H1 (cell line): ENCODE data around the gene KLHL29. TPM values are rescaled to one million over a fixed set of nuclear protein-coding genes. Genes with fewer than 3 reads are reported as not detected.

Source experiments
- CTCF ChIA-PET: fragments of 300-600 bp; sonication (Branson Sonifier 250); formaldehyde crosslinking; loops from one replicate; lab custom pipeline; 2021; ENCODE audit not compliant: partially characterized antibody; lab: Charles Lee
- POLR2A ChIA-PET: fragments of 300-600 bp; sonication (Branson Sonifier 250); formaldehyde crosslinking; loops from one replicate; lab custom pipeline; 2021; ENCODE audit warnings: inconsistent platforms; ENCODE audit not compliant: partially characterized antibody; lab: Charles Lee
- DNase-seq, 2 experiments: peaks; one replicate each; pipeline versions ENCODE4 v3.0.0 to v3.0.0-alpha.2; 2010 to 2022; ENCODE audit warnings: low spot score in 2 of 2, low read depth in 1 of 2, mixed read lengths in 1 of 2
- FAIRE-seq: peaks from 2 replicates; lab custom pipeline; 2011; peaks lifted over from hg19 to GRCh38; lab: Jason Lieb, UNC
- H2AFZ ChIP-seq: 2 replicates; pipeline ENCODE4 v1.8.1; 2012; ENCODE audit warnings: low read length, inconsistent platforms
- H2AK5ac ChIP-seq: 2 replicates; pipeline ENCODE4 v1.6.1; 2013; ENCODE audit warnings: low read depth, low read length
- H2BK120ac ChIP-seq: replicated peaks from 2 replicates; pipeline ENCODE3; 2013; ENCODE audit warnings: low read depth, low read length, inconsistent platforms
- H2BK12ac ChIP-seq: 2 replicates; pipeline ENCODE4 v1.6.1; 2013; ENCODE audit warnings: low read depth, low read length
- H2BK15ac ChIP-seq: 2 replicates; pipeline ENCODE4 v1.6.1; 2013; ENCODE audit warnings: low read length
- H2BK20ac ChIP-seq: 2 replicates; pipeline ENCODE4 v1.6.1; 2013; ENCODE audit warnings: low read length
- H2BK5ac ChIP-seq: 2 replicates; pipeline ENCODE4 v1.6.1; 2013; ENCODE audit warnings: low read depth, low read length
- H3K14ac ChIP-seq: 2 replicates; pipeline ENCODE4 v1.6.1; 2013; ENCODE audit warnings: inconsistent platforms; ENCODE audit not compliant: insufficient read length
- H3K18ac ChIP-seq: 2 replicates; pipeline ENCODE4 v1.6.1; 2013; ENCODE audit warnings: low read length; ENCODE audit errors: extremely low read depth
- H3K23ac ChIP-seq: 2 replicates; pipeline ENCODE4 v1.6.1; 2013; ENCODE audit warnings: inconsistent platforms; ENCODE audit not compliant: insufficient read length
- H3K23me2 ChIP-seq: 2 replicates; pipeline ENCODE4 v1.6.1; 2013; ENCODE audit warnings: low read depth, low read length
- H3K27ac ChIP-seq: 2 replicates; pipeline ENCODE4 v1.6.1; 2011; ENCODE audit warnings: low read depth, low read length, inconsistent platforms
- H3K27me3 ChIP-seq, 4 experiments: replicated peaks in 1 of 4; 1 replicate in 1 of 4; 2 replicates in 3 of 4; pipeline versions ENCODE4 v1.6.1 to v1.8.1; 2011 to 2013; ENCODE audit warnings: low read length in 3 of 4, mild to moderate bottlenecking in 3 of 4, inconsistent platforms in 2 of 4, mixed read lengths in 2 of 4, moderate library complexity in 1 of 4; ENCODE audit not compliant: control insufficient read depth in 3 of 4, insufficient read depth in 3 of 4; ENCODE audit errors: extremely low read depth in 1 of 4
- H3K36me3 ChIP-seq, 4 experiments: 2 replicates each; pipeline versions ENCODE4 v1.6.1 to v1.8.1; 2011 to 2013; ENCODE audit warnings: mild to moderate bottlenecking in 4 of 4, low read length in 3 of 4, moderate library complexity in 2 of 4, control low read depth in 1 of 4, inconsistent platforms in 1 of 4; ENCODE audit not compliant: insufficient read depth in 4 of 4, control insufficient read depth in 2 of 4
- H3K4ac ChIP-seq: replicated peaks from 2 replicates; pipeline ENCODE3; 2013; ENCODE audit warnings: low read length, low read depth, mixed read lengths, inconsistent platforms; ENCODE audit not compliant: insufficient read length
- H3K4me1 ChIP-seq, 4 experiments: replicated peaks in 1 of 4; 1 replicate in 1 of 4; 2 replicates in 3 of 4; pipeline versions ENCODE4 v1.6.1 to v1.8.1; 2011 to 2013; ENCODE audit warnings: low read length in 3 of 4, inconsistent platforms in 2 of 4, mixed read lengths in 1 of 4; ENCODE audit not compliant: insufficient read depth in 4 of 4, control insufficient read depth in 3 of 4
- H3K4me2 ChIP-seq, 2 experiments: 2 replicates each; pipeline versions ENCODE4 v1.6.1 to v1.8.1; 2011 to 2013; ENCODE audit warnings: low read depth in 2 of 2, low read length in 2 of 2, control low read depth in 1 of 2, inconsistent platforms in 1 of 2, mild to moderate bottlenecking in 1 of 2; ENCODE audit not compliant: insufficient read depth in 1 of 2
- H3K4me3 ChIP-seq, 4 experiments: fragments of 200-600, 300-600 bp in 1 of 4; sonication (generic), shearing (Covaris generic), sonication (Bioruptor Twin) in 1 of 4; 2 replicates each; pipeline versions ENCODE4 v1.5.1 to v1.8.1; 2011 to 2016; ENCODE audit warnings: low read length in 4 of 4, low read depth in 3 of 4, control low read depth in 2 of 4, inconsistent platforms in 2 of 4, mild to moderate bottlenecking in 2 of 4, mixed read lengths in 1 of 4, moderate library complexity in 1 of 4; ENCODE audit not compliant: insufficient read depth in 2 of 4; ENCODE audit errors: extremely low read depth in 1 of 4
- H3K56ac ChIP-seq: replicated peaks from 2 replicates; pipeline ENCODE3; 2013; ENCODE audit warnings: low read depth, mild to moderate bottlenecking, mixed read lengths, low read length, inconsistent platforms; ENCODE audit not compliant: insufficient read length
- H3K79me1 ChIP-seq: 2 replicates; pipeline ENCODE4 v1.6.1; 2013; ENCODE audit warnings: low read depth, low read length, control low read depth
- H3K79me2 ChIP-seq, 2 experiments: 2 replicates each; pipeline versions ENCODE4 v1.6.1 to v1.8.1; 2012 to 2013; ENCODE audit warnings: low read length in 2 of 2, mild to moderate bottlenecking in 2 of 2, inconsistent platforms in 1 of 2; ENCODE audit not compliant: insufficient read depth in 2 of 2, control insufficient read depth in 1 of 2
- H3K9ac ChIP-seq, 4 experiments: replicated peaks in 1 of 4; 1 replicate in 1 of 4; 2 replicates in 3 of 4; pipeline versions ENCODE4 v1.6.1 to v1.8.1; 2011 to 2013; ENCODE audit warnings: low read depth in 3 of 4, low read length in 3 of 4, control low read depth in 2 of 4, mild to moderate bottlenecking in 2 of 4, moderate library complexity in 2 of 4, inconsistent platforms in 1 of 4; ENCODE audit errors: extremely low read depth in 1 of 4
- H3K9me3 ChIP-seq, 2 experiments: 2 replicates each; pipeline versions ENCODE4 v1.6.1 to v1.8.1; 2012 to 2013; ENCODE audit warnings: mild to moderate bottlenecking in 2 of 2, moderate library complexity in 2 of 2, control low read depth in 1 of 2, inconsistent platforms in 1 of 2, low read depth in 1 of 2, low read length in 1 of 2, mixed read lengths in 1 of 2; ENCODE audit not compliant: insufficient read depth in 2 of 2
- H4K20me1 ChIP-seq, 2 experiments: replicated peaks in 1 of 2; 2 replicates each; pipeline versions ENCODE3 to v1.8.1; 2011 to 2013; ENCODE audit warnings: inconsistent platforms in 2 of 2, low read length in 2 of 2, mild to moderate bottlenecking in 1 of 2; ENCODE audit not compliant: insufficient read depth in 2 of 2, control insufficient read depth in 1 of 2
- H4K5ac ChIP-seq: 2 replicates; pipeline ENCODE4 v1.6.1; 2013; ENCODE audit warnings: low read length, low read depth, mixed read lengths, inconsistent platforms; ENCODE audit not compliant: insufficient read length
- H4K8ac ChIP-seq: 2 replicates; pipeline ENCODE4 v1.8.0; 2013; ENCODE audit warnings: mild to moderate bottlenecking, moderate library complexity, low read length, inconsistent platforms; ENCODE audit not compliant: insufficient read depth; ENCODE audit errors: extremely low read depth
- H4K91ac ChIP-seq: replicated peaks from 2 replicates; pipeline ENCODE3; 2013; ENCODE audit warnings: low read length, mixed read lengths, inconsistent platforms; ENCODE audit not compliant: insufficient read length
- HDAC2 ChIP-seq, 2 experiments: fragments of 300-600 bp in 1 of 2; sonication (generic) in 1 of 2; IDR thresholded peaks; 2 replicates each; pipeline ENCODE4 v1.6.1; 2011 to 2012; ENCODE audit warnings: low read depth in 2 of 2, low read length in 2 of 2, mild to moderate bottlenecking in 2 of 2, moderate library complexity in 2 of 2, borderline replicate concordance in 1 of 2, inconsistent platforms in 1 of 2
- JUN ChIP-seq: IDR thresholded peaks from 2 replicates; pipeline ENCODE4 v1.6.1; 2011; ENCODE audit warnings: low read depth, mild to moderate bottlenecking, improper control_type of control experiment, low read length
- RAD21 ChIP-seq, 2 experiments: IDR thresholded peaks in 1 of 2; conservative IDR thresholded peaks in 1 of 2; 2 replicates each; pipeline ENCODE4 v1.6.1; 2011; ENCODE audit warnings: low read depth in 2 of 2, low read length in 2 of 2, improper control_type of control experiment in 1 of 2, inconsistent platforms in 1 of 2, mild to moderate bottlenecking in 1 of 2, moderate library complexity in 1 of 2
- RBBP5 ChIP-seq: IDR thresholded peaks from 2 replicates; pipeline ENCODE4 v1.7.1; 2012; ENCODE audit warnings: low read depth, mild to moderate bottlenecking, inconsistent platforms, low read length, moderate library complexity, borderline replicate concordance
- WGBS, 2 experiments: shearing (Covaris generic) in 1 of 2; methylation state at CpG; one replicate each; pipeline versions ENCODE4 v1.1.6 to v1.1.7; 2013 to 2015; ENCODE audit warnings: low lambda C conversion rate in 2 of 2, mixed read lengths in 2 of 2, inconsistent platforms in 1 of 2, low coverage in 1 of 2, missing lambda C conversion rate in 1 of 2; ENCODE audit not compliant: insufficient replicate concordance in 2 of 2, insufficient coverage in 1 of 2, insufficient read length in 1 of 2; ENCODE audit errors: extremely low coverage in 1 of 2, missing lambda C conversion rate in 1 of 2; 5-methylcytosine and 5-hydroxymethylcytosine counted together
- polyA plus RNA-seq, 7 experiments: library from polyadenylated mRNA; depleted of rRNA in 3 of 7; stranded (reverse) in 5 of 7; unstranded in 2 of 7; fragments of >200 nt in 5 of 7; fragments of 200-250 nt in 2 of 7; gene quantifications; 1 replicate in 5 of 7; 2 replicates in 1 of 7; 4 replicates in 1 of 7; pipeline versions ENCODE4 v1.2.1 to v1.2.3, GENCODE V29; 2011 to 2013; ENCODE audit warnings: missing spikeins in 2 of 7, mixed read lengths in 2 of 7
- total RNA-seq: library from RNA; stranded (reverse); fragmentation: NEBNext Ultra II Directional; extraction: Animal tissue kit (Norgen Biotek cat#: 25700); gene quantifications from 2 replicates; pipeline ENCODE4 v1.2.1, GENCODE V29; 2021
- TF ChIP-seq, protein P1 (sequence below), 3 experiments: IDR thresholded peaks; 1 replicate in 2 of 3; 2 replicates in 1 of 3; pipeline versions ENCODE4 v1.5.1 to v1.6.1; 2011; ENCODE audit warnings: low read length in 3 of 3, mild to moderate bottlenecking in 3 of 3, inconsistent platforms in 2 of 3, low read depth in 1 of 3, moderate library complexity in 1 of 3; ENCODE audit not compliant: insufficient read depth in 1 of 3; ENCODE audit errors: control extremely low read depth in 1 of 3

The KLHL29 gene
- total and polyA plus RNA-seq, 2 of the 8 experiments (the other 6 are each of a cell fraction or from before 2014, with no cell fraction given): 1.1 to 4.7 TPM

DNA sequence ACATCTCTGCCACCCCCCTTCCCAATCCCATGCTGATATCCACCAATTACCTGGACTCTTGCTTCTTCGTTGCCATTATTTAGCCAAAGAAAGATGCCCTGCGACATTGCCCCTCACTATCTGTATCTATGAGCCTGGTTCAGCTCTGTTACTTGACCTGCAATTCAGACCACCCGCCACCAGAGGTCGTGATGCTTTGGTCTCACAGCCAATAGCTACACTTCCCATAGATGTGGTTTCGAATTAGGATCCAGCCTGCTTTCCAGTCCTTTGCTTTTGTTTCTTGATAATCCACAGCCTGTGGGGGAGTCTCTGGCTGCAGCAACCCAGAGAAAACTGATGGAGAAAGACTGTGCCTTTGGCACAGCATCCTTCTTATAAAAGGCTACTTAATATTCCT, 239.4 kb downstream of the KLHL29 start:
- Histone ChIP-seq H3K27ac (no peak overlapping the region), H3K36me3 (no peaks in the 10 kb centered on the region), H4K91ac (no peak overlapping the region), H3K4me2 (no peak overlapping the region), H2BK120ac (no peak overlapping the region), H4K8ac (no peak overlapping the region), H3K27me3 (no peaks in the 10 kb centered on the region; a peak in 1 of 7 replicates), H3K56ac (no peak overlapping the region), H2BK5ac (no peak overlapping the region), H3K4me3 (no peak overlapping the region)
- FAIRE-seq: peak; percentile 19
- TF ChIP-seq, protein P1, sequence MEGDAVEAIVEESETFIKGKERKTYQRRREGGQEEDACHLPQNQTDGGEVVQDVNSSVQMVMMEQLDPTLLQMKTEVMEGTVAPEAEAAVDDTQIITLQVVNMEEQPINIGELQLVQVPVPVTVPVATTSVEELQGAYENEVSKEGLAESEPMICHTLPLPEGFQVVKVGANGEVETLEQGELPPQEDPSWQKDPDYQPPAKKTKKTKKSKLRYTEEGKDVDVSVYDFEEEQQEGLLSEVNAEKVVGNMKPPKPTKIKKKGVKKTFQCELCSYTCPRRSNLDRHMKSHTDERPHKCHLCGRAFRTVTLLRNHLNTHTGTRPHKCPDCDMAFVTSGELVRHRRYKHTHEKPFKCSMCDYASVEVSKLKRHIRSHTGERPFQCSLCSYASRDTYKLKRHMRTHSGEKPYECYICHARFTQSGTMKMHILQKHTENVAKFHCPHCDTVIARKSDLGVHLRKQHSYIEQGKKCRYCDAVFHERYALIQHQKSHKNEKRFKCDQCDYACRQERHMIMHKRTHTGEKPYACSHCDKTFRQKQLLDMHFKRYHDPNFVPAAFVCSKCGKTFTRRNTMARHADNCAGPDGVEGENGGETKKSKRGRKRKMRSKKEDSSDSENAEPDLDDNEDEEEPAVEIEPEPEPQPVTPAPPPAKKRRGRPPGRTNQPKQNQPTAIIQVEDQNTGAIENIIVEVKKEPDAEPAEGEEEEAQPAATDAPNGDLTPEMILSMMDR (IDR thresholded peaks at IDR 0.05; ENCODE audit: control extremely low read depth in 1 of 3, insufficient read depth in 1 of 3, low read depth in 1 of 3, low read length in 3 of 3): peak; percentile 50 to 87 (median 60)
- no peak for TF ChIP-seq JUN
- TF ChIP-seq RBBP5: no peak
- TF ChIP-seq RAD21 (IDR thresholded peaks at IDR 0.05 in 1 of 2, conservative IDR thresholded peaks at IDR 0.05 in 1 of 2; ENCODE audit: low read depth in 2 of 2, low read length in 2 of 2): peak; percentile 38 to 61; a peak in 3 of 4 replicates
- no peak for TF ChIP-seq HDAC2 (IDR thresholded peaks at IDR 0.05; ENCODE audit: borderline replicate concordance in 1 of 2, low read depth in 2 of 2, low read length in 2 of 2)
- TF ChIP-seq, all 59 proteins: peak for 2
- Histone ChIP-seq H2AFZ (no peak overlapping the region), H2AK5ac (no peak overlapping the region), H3K9me3 (peaks cover 0 to 8% of the 10 kb centered on the region in 2 experiments; a peak in 2 of 4 replicates), H2BK20ac (no peak overlapping the region), H3K23ac (no peak overlapping the region), H3K79me1 (no peaks in the 10 kb centered on the region), H3K14ac (no peak overlapping the region), H2BK12ac (no peak overlapping the region), H3K9ac (no peak overlapping the region), H3K4me1 (peaks cover 0 to 6% (median 0%) of the 10 kb centered on the region in 4 experiments; a peak in 1 of 7 replicates), H4K5ac (no peak overlapping the region), H2BK15ac (no peak overlapping the region), H3K18ac (no peak overlapping the region), H3K79me2 (no peaks in the 10 kb centered on the region), H3K4ac (no peak overlapping the region), H4K20me1 (no peaks in the 10 kb centered on the region), H3K23me2 (no peaks in the 10 kb centered on the region)
- CTCF ChIA-PET: interaction anchor here (0.7 to 8.8 kb wide), 49 partner anchors 10 to 278 kb away, joined by 3 to 148 read pairs (median 4); no protein-coding TSS in a partner anchor
- WGBS, 2 experiments: 60% methylated on average over 5 of the region's 5 CpGs; no CpG with 5 or more reads in 1 of the 2 experiments
- peak in 1 of 2 experiments; percentile 84 for DNase-seq
- POLR2A ChIA-PET: no interaction called here
